K562 (cell line): Measurements from ENCODE around the gene ZFAND2B. TPM values are rescaled to one million over a fixed set of nuclear protein-coding genes. Genes with fewer than 3 reads are reported as not detected.

Source experiments
- ARHGAP35 ChIP-seq: fragments of 450-650 bp; IDR thresholded peaks from 2 replicates; pipeline ENCODE4 v1.6.1; 2018; ENCODE audit not compliant: partially characterized antibody
- CHD7 ChIP-seq: fragments of 200-600 bp; sonication (generic); IDR thresholded peaks from one replicate; pipeline ENCODE4 v1.6.1; 2012; ENCODE audit warnings: mild to moderate bottlenecking, low read depth, low read length, inconsistent platforms
- E2F6 ChIP-seq, 2 experiments: IDR thresholded peaks; 2 replicates each; pipeline ENCODE4 v1.6.1; 2011; ENCODE audit warnings: borderline replicate concordance in 1 of 2, control low read depth in 1 of 2, low read depth in 1 of 2, low read length in 1 of 2, mild to moderate bottlenecking in 1 of 2, mixed read lengths in 1 of 2, moderate library complexity in 1 of 2; ENCODE audit not compliant: insufficient read depth in 1 of 2, insufficient read length in 1 of 2, poor library complexity in 1 of 2, severe bottlenecking in 1 of 2; ENCODE audit errors: extremely low read depth in 1 of 2
- ESRRA ChIP-seq: fragments of 450-650 bp; IDR thresholded peaks from 2 replicates; pipeline ENCODE4 v1.6.1; 2014; ENCODE audit warnings: low read depth, mild to moderate bottlenecking, moderate library complexity, borderline replicate concordance
- NFE2L1 ChIP-seq: fragments of 450-650 bp; IDR thresholded peaks from 2 replicates; pipeline ENCODE4 v1.6.1; 2016; ENCODE audit warnings: missing genetic modification characterization, low read depth, mild to moderate bottlenecking, missing compliant biosample characterization, moderate library complexity, borderline replicate concordance
- NFYB ChIP-seq: IDR thresholded peaks from 2 replicates; pipeline ENCODE4 v1.6.1; 2011; ENCODE audit warnings: mild to moderate bottlenecking, moderate library complexity; ENCODE audit not compliant: insufficient read length; ENCODE audit errors: extremely low read depth
- NR4A1 ChIP-seq, 2 experiments: fragments of 250-450 bp in 1 of 2; fragments of 450-650 bp in 1 of 2; sonication (Bioruptor Pico) in 1 of 2; IDR thresholded peaks; 2 replicates each; pipeline versions ENCODE4 v1.4.0 to v1.6.1; 2016 to 2020; ENCODE audit warnings: mild to moderate bottlenecking in 2 of 2, missing compliant biosample characterization in 1 of 2, missing genetic modification characterization in 1 of 2, moderate library complexity in 1 of 2
- PHF21A ChIP-seq: fragments of 450-650 bp; IDR thresholded peaks from 2 replicates; pipeline ENCODE4 v1.6.1; 2017; ENCODE audit warnings: low read depth, borderline replicate concordance
- ZEB2 ChIP-seq: fragments of 450-650 bp; IDR thresholded peaks from 2 replicates; pipeline ENCODE4 v1.6.1; 2016
- ZNF121 ChIP-seq: sonication (generic); formaldehyde crosslinking; conservative IDR thresholded peaks from 2 replicates; pipeline ENCODE4 v1.8.0; 2022; ENCODE audit warnings: missing genetic modification reagents
- ZNF146 ChIP-seq: IDR thresholded peaks from one replicate; pipeline ENCODE4 v1.6.1; 2018; ENCODE audit warnings: missing compliant biosample characterization; ENCODE audit not compliant: unreplicated experiment
- ZNF253 ChIP-seq: fragments of 250-450 bp; sonication (Bioruptor Pico); conservative IDR thresholded peaks from 2 replicates; pipeline ENCODE4 v1.6.1; 2021; ENCODE audit warnings: mild to moderate bottlenecking
- ZNF263 ChIP-seq: sonication (generic); formaldehyde crosslinking; IDR thresholded peaks from 2 replicates; pipeline ENCODE4 v1.8.0; 2022; ENCODE audit warnings: mild to moderate bottlenecking, missing genetic modification reagents, borderline replicate concordance
- ZNF445 ChIP-seq: fragments of 250-450 bp; sonication (Bioruptor Pico); IDR thresholded peaks from 2 replicates; pipeline ENCODE4 v1.4.0; 2020; ENCODE audit warnings: low read depth, mild to moderate bottlenecking, moderate library complexity
- polyA plus RNA-seq, 8 experiments: library from polyadenylated mRNA; depleted of rRNA in 4 of 8; stranded (reverse) in 5 of 8; unstranded in 3 of 8; fragments of >200 nt; fragmentation: Nextera tagmentation in 2 of 8; fragmentation: Illumina TruSeq in 1 of 8; extraction: Ambion mirVana in 2 of 8; extraction: Trizol in 1 of 8; gene quantifications; 2 replicates each; pipeline versions ENCODE4 v1.2.1 to v1.2.3, GENCODE V29; 2011 to 2014; ENCODE audit warnings: inconsistent platforms in 1 of 8, missing spikeins in 1 of 8
- total RNA-seq, 7 experiments: library from RNA; depleted of rRNA in 6 of 7; stranded (reverse); fragments of >200 nt in 6 of 7; fragmentation: Illumina TruSeq in 2 of 7; extraction: Trizol in 2 of 7; gene quantifications; 2 replicates each; pipeline versions ENCODE4 v1.2.1 to v1.2.3, GENCODE V29; 2011 to 2021; ENCODE audit warnings: low replicate concordance in 1 of 7

ZFAND2B gene
- total and polyA plus RNA-seq, 9 of the 15 experiments (the other 6 are each of a cell fraction or from before 2014, with no cell fraction given): 9.9 to 33.3 (median 26.1) TPM

- no peak for TF ChIP-seq CHD7
- 0 out of 2 replicates have a peak, but pooled peaks have one; percentile 53 for TF ChIP-seq ZNF263 (CRISPR knock-in tag)
- no peak for TF ChIP-seq ZEB2
- no peak for TF ChIP-seq ARHGAP35
- no peak for TF ChIP-seq ZNF146 (CRISPR knock-in tag)
- TF ChIP-seq E2F6 (IDR thresholded peaks at IDR 0.05; ENCODE audit: borderline replicate concordance in 1 of 2, extremely low read depth in 1 of 2, insufficient read depth in 1 of 2, insufficient read length in 1 of 2, low read depth in 1 of 2, low read length in 1 of 2, poor library complexity in 1 of 2, severe bottlenecking in 1 of 2): peak; percentile 38 to 67
- TF ChIP-seq NFE2L1: no peak
- no peak for TF ChIP-seq PHF21A
- TF ChIP-seq ZNF253: no peak
- 0 out of 2 replicates have a peak, but pooled peaks have one; percentile 41 for TF ChIP-seq ESRRA
- TF ChIP-seq NFYB: no peak
- no peak for TF ChIP-seq NR4A1 (CRISPR knock-in tag; IDR thresholded peaks at IDR 0.05)
- no peak for TF ChIP-seq NR4A1 (tag; IDR thresholded peaks at IDR 0.05)
- TF ChIP-seq ZNF445 (CRISPR knock-in tag): no peak
- no peak for TF ChIP-seq ZNF121 (CRISPR knock-in tag)
Observed at GRCh38 chr2:219177552-219178376, 28.8 kb upstream of the ZFAND2B start, which contains the start of gene RETREG2 (continued).
